ENCODE data around the gene ABCA13. TPM values are rescaled to one million over a fixed set of nuclear protein-coding genes. Genes with fewer than 3 reads are reported as not detected.

The ABCA13 gene, protein sequence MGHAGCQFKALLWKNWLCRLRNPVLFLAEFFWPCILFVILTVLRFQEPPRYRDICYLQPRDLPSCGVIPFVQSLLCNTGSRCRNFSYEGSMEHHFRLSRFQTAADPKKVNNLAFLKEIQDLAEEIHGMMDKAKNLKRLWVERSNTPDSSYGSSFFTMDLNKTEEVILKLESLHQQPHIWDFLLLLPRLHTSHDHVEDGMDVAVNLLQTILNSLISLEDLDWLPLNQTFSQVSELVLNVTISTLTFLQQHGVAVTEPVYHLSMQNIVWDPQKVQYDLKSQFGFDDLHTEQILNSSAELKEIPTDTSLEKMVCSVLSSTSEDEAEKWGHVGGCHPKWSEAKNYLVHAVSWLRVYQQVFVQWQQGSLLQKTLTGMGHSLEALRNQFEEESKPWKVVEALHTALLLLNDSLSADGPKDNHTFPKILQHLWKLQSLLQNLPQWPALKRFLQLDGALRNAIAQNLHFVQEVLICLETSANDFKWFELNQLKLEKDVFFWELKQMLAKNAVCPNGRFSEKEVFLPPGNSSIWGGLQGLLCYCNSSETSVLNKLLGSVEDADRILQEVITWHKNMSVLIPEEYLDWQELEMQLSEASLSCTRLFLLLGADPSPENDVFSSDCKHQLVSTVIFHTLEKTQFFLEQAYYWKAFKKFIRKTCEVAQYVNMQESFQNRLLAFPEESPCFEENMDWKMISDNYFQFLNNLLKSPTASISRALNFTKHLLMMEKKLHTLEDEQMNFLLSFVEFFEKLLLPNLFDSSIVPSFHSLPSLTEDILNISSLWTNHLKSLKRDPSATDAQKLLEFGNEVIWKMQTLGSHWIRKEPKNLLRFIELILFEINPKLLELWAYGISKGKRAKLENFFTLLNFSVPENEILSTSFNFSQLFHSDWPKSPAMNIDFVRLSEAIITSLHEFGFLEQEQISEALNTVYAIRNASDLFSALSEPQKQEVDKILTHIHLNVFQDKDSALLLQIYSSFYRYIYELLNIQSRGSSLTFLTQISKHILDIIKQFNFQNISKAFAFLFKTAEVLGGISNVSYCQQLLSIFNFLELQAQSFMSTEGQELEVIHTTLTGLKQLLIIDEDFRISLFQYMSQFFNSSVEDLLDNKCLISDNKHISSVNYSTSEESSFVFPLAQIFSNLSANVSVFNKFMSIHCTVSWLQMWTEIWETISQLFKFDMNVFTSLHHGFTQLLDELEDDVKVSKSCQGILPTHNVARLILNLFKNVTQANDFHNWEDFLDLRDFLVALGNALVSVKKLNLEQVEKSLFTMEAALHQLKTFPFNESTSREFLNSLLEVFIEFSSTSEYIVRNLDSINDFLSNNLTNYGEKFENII (N-terminal part only)
- not detected for polyA plus RNA-seq (2012; ENCODE audit: insufficient read length, low read depth)

DNA sequence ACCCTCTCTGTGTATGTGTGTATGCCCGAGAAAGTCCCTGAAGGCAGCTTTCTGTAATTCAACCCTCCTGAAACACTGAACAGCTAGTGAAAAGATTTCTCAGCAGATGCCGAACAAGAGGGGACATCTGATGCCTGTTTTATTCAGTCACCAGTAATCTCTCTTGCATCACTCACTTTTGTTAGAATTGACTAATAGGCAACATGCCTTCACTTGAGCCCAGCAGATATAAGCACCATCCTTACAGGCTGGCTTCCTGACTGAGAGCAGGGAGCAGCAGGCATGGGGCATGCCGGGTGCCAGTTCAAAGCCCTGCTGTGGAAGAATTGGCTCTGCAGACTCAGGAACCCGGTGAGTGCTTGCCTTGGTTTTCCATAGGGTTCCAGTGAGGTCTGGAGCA, at the start of gene ABCA13:
ABCA13 (plus strand) TSS at position 257 of the 400 bp plus-strand sequence; CDS start at position 283, 26 bp downstream.
- no peak for TF ChIP-seq TAF1 (IDR thresholded peaks at IDR 0.05; ENCODE audit: borderline replicate concordance, insufficient read depth, low read length)

DNA sequence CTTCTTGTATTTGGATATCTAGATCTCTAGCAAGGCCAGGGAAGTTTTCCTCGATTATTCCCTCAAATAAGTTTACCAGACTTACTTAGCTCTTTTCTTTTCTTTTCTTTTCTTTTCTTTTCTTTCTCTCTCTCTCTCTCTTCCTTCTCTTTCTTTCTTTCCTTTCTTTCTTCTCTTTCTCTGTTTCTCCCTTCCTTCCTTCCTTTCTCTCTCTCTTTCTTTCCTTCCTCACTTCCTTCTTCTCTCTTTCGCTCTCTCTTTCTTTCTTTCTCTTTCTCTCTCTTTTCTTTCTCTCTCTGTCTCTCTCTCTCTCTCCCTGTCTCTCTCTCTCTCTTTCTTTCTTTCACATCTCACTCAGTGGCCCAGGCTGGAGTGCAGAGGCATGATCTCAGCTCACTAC, 45.2 kb upstream of the ABCA13 start:
- no peak for TF ChIP-seq POLR2AphosphoS5 (IDR thresholded peaks at IDR 0.05; ENCODE audit: low read depth, low read length)
- no peak for TF ChIP-seq SIN3A (IDR thresholded peaks at IDR 0.05; ENCODE audit: borderline replicate concordance, insufficient read depth, low read length)
- no peak for TF ChIP-seq TAF1 (IDR thresholded peaks at IDR 0.05; ENCODE audit: borderline replicate concordance, insufficient read depth, low read length)
- TF ChIP-seq FOXP2 (optimal IDR thresholded peaks at IDR 0.05; ENCODE audit: borderline replicate concordance, extremely low read depth, extremely low read length, insufficient read depth), result no peak

DNA sequence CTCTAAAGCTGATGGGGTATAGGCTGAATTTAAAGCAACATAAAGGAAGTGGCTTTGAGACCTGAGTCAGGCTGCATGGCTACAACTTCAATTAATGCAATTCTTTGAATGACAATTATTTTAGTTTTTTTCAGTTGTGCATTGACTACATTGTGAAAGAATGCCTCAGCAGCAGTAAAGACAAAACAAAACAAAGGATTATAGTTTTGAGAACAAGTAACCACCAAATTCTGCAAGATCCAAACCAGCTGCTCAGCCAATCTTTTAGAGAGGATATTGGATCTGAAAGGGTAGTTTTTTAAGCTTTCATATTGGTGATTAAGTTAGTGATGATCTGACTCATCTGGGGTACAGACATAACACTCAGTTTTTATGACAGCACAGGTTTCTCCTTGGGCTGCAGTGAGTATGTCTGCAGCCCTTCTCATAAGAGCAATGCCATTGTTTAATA, 40.6 kb upstream of the ABCA13 start:
- TF ChIP-seq POLR2AphosphoS5 (IDR thresholded peaks at IDR 0.05; ENCODE audit: low read depth, low read length) (no peak), SIN3A (IDR thresholded peaks at IDR 0.05; ENCODE audit: borderline replicate concordance, insufficient read depth, low read length) (no peak), FOXP2 (optimal IDR thresholded peaks at IDR 0.05; ENCODE audit: borderline replicate concordance, extremely low read depth, extremely low read length, insufficient read depth) (no peak), TAF1 (IDR thresholded peaks at IDR 0.05; ENCODE audit: borderline replicate concordance, insufficient read depth, low read length) (no peak)
- TF ChIP-seq, protein P1, sequence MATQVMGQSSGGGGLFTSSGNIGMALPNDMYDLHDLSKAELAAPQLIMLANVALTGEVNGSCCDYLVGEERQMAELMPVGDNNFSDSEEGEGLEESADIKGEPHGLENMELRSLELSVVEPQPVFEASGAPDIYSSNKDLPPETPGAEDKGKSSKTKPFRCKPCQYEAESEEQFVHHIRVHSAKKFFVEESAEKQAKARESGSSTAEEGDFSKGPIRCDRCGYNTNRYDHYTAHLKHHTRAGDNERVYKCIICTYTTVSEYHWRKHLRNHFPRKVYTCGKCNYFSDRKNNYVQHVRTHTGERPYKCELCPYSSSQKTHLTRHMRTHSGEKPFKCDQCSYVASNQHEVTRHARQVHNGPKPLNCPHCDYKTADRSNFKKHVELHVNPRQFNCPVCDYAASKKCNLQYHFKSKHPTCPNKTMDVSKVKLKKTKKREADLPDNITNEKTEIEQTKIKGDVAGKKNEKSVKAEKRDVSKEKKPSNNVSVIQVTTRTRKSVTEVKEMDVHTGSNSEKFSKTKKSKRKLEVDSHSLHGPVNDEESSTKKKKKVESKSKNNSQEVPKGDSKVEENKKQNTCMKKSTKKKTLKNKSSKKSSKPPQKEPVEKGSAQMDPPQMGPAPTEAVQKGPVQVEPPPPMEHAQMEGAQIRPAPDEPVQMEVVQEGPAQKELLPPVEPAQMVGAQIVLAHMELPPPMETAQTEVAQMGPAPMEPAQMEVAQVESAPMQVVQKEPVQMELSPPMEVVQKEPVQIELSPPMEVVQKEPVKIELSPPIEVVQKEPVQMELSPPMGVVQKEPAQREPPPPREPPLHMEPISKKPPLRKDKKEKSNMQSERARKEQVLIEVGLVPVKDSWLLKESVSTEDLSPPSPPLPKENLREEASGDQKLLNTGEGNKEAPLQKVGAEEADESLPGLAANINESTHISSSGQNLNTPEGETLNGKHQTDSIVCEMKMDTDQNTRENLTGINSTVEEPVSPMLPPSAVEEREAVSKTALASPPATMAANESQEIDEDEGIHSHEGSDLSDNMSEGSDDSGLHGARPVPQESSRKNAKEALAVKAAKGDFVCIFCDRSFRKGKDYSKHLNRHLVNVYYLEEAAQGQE (IDR thresholded peaks at IDR 0.05; ENCODE audit: insufficient read depth in 1 of 2, low read depth in 2 of 2, low read length in 2 of 2), result no peak

DNA sequence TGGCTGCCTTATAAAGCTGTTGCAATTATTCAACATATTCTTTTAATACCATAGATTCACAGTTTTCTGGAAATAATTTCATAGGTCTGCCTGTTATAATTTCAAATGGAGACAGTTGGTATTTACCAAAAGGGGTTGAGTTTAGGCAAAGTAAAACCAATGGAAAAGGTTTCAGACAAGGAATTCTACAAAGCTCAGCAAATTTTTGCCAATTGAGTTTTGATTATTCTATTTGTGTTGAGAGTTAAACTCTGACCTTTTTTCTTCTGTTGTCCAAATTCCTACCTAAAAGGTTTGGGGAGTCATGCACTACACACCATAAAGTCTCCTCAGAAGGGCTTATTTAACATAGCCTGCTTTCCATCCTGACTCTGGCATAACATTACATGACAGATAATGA, 38.5 kb upstream of the ABCA13 start:
- TF ChIP-seq, protein P1 (IDR thresholded peaks at IDR 0.05; ENCODE audit: insufficient read depth in 1 of 2, low read depth in 2 of 2, low read length in 2 of 2), result no peak
- no peak for TF ChIP-seq FOXP2 (optimal IDR thresholded peaks at IDR 0.05; ENCODE audit: borderline replicate concordance, extremely low read depth, extremely low read length, insufficient read depth)

DNA sequence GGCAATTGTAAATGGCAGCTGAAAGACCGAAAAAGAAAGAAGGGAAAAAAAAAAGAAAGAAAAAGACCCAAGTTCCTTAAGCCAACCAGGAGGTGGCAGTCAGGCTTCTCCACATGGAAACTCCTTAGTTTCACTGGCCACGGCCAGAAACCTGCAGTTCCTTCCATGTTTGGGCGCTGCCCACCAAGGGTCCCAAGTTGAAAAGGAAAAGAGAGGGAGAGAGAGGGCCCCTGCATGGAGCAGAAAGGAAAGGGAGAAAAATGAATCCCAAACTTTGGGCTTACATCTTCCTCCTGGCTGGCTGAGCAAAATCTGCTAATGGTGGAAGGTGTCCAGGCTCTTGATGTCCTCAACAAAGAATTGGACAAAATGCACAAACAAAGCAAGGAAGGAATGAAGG, 31.8 kb upstream of the ABCA13 start:
- TF ChIP-seq TAF1 (IDR thresholded peaks at IDR 0.05; ENCODE audit: borderline replicate concordance, insufficient read depth, low read length) (no peak), SIN3A (IDR thresholded peaks at IDR 0.05; ENCODE audit: borderline replicate concordance, insufficient read depth, low read length) (no peak), FOXP2 (optimal IDR thresholded peaks at IDR 0.05; ENCODE audit: borderline replicate concordance, extremely low read depth, extremely low read length, insufficient read depth) (no peak), POLR2AphosphoS5 (IDR thresholded peaks at IDR 0.05; ENCODE audit: low read depth, low read length) (no peak)
- TF ChIP-seq, protein P1 (IDR thresholded peaks at IDR 0.05; ENCODE audit: insufficient read depth in 1 of 2, low read depth in 2 of 2, low read length in 2 of 2), result no peak
